Hepatocyte (in vitro differentiated cells): ENCODE results near the gene FUBP3. TPM values are rescaled to one million over a fixed set of nuclear protein-coding genes. Genes with fewer than 3 reads are reported as not detected.

Experiments used
- DNase-seq: peaks from one replicate; pipeline ENCODE4 v3.0.0-alpha.2; 2016; ENCODE audit warnings: low spot score
- H2AFZ ChIP-seq: fragments of 200-600 bp; sonication (generic); 2 replicates; pipeline ENCODE4 v1.6.0; 2016; ENCODE audit warnings: antibody characterized with exemption, mild to moderate bottlenecking
- H3K27ac ChIP-seq: fragments of 200-600 bp; sonication (generic); 2 replicates; pipeline ENCODE4 v1.5.1; 2016; ENCODE audit warnings: mild to moderate bottlenecking
- H3K27me3 ChIP-seq: fragments of 200-600 bp; sonication (generic); 2 replicates; pipeline ENCODE4 v1.6.1; 2016
- H3K36me3 ChIP-seq: fragments of 200-600 bp; sonication (generic); replicated peaks from 2 replicates; pipeline ENCODE4 v1.5.1; 2016; ENCODE audit warnings: low read depth; ENCODE audit not compliant: insufficient read depth
- H3K4me1 ChIP-seq: fragments of 200-600 bp; sonication (generic); 2 replicates; pipeline ENCODE4 v1.5.1; 2016; ENCODE audit warnings: mild to moderate bottlenecking, moderate library complexity; ENCODE audit not compliant: insufficient read depth
- H3K4me2 ChIP-seq: fragments of 200-600 bp; sonication (generic); 2 replicates; pipeline ENCODE4 v1.6.0; 2016
- H3K4me3 ChIP-seq: fragments of 200-600 bp; sonication (generic); 2 replicates; pipeline ENCODE4 v1.5.1; 2016; ENCODE audit warnings: mild to moderate bottlenecking
- H3K79me2 ChIP-seq: fragments of 200-600 bp; sonication (generic); 2 replicates; pipeline ENCODE4 v1.6.0; 2017; ENCODE audit warnings: mild to moderate bottlenecking
- H3K9me2 ChIP-seq: fragments of 200-600 bp; sonication (generic); replicated peaks from 2 replicates; pipeline ENCODE4 v1.6.0; 2017; ENCODE audit warnings: mild to moderate bottlenecking; ENCODE audit not compliant: insufficient read depth
- H3K9me3 ChIP-seq: fragments of 200-600 bp; sonication (generic); 2 replicates; pipeline ENCODE4 v1.5.1; 2016; ENCODE audit warnings: low read depth, mild to moderate bottlenecking
- H4K20me1 ChIP-seq: fragments of 200-600 bp; sonication (generic); 2 replicates; pipeline ENCODE4 v1.6.0; 2016; ENCODE audit warnings: mild to moderate bottlenecking; ENCODE audit not compliant: insufficient read depth, poor library complexity, severe bottlenecking
- CTCF ChIP-seq: fragments of 200-600 bp; sonication (generic); IDR thresholded peaks from 2 replicates; pipeline ENCODE4 v1.5.1; 2016; ENCODE audit warnings: antibody characterized with exemption, mild to moderate bottlenecking; ENCODE audit not compliant: poor library complexity
- EZH2 ChIP-seq: fragments of 200-600 bp; sonication (generic); IDR thresholded peaks from 2 replicates; pipeline ENCODE4 v1.6.1; 2016; ENCODE audit warnings: antibody characterized with exemption, mild to moderate bottlenecking, borderline replicate concordance
- EZH2phosphoT487 ChIP-seq: fragments of 200-600 bp; sonication (generic); IDR thresholded peaks from one replicate; pipeline ENCODE4 v1.6.1; 2018; ENCODE audit warnings: antibody characterized with exemption, mild to moderate bottlenecking, low read depth, moderate library complexity; ENCODE audit not compliant: unreplicated experiment, severe bottlenecking
- WGBS: methylation state at CpG from one replicate; pipeline ENCODE4 v1.1.6; 2016; ENCODE audit warnings: low lambda C conversion rate; ENCODE audit errors: missing lambda C conversion rate; 5-methylcytosine and 5-hydroxymethylcytosine counted together
- polyA plus RNA-seq: library from polyadenylated mRNA; unstranded; fragments of >200 nt; fragmentation: Nextera tagmentation; extraction: Ambion mirVana; gene quantifications from 2 replicates; pipeline ENCODE4 v1.2.1, GENCODE V29; 2016
- total RNA-seq: library from RNA; depleted of rRNA; stranded (reverse); fragments of >200 nt; gene quantifications from 2 replicates; pipeline ENCODE4 v1.2.3, GENCODE V29; 2014

FUBP3 gene
- total and polyA plus RNA-seq, 2 experiments from 2014 or later, result 55.1 to 56.1 TPM

DNA sequence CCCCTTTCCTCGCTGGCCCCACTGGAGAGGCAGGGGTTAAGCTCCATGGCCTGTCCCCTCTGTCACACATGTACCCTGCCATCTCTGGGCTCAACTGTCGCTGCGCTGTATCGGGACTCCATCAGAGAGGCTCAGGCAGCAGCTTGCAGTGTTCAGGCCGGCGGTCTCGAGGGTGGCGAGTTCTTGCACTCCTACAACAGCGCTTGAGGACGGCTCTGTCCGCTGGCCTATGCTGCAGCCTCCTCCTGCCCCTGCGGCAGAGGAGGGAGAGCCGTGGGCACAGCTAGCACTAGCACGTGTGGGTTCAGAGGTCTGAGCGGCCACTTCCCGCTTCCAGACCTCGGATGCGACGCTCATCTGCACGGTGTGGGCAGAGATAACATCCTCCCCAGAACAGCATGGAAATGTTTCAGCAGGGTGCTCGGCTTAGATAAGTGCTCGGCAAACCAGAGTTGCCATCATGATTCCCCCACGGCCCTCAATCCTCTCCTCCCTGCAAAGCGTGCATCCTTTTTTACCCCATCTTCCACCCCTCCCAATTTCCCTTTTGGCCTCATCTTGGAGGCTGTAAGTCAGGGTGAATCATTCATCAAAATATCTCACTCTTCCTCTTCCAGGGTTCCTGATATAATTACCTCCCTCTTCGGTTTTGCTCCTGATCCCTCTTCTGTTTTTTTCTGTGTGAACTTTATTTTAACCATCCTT is 41.9 kb upstream of the FUBP3 start:
- peaks cover 7% of the 10 kb centered on the region for H3K4me1 ChIP-seq
- peaks cover 19% of the 10 kb centered on the region for H3K27me3 ChIP-seq
- no peak overlapping the region for H3K4me3 ChIP-seq
- WGBS, result 50% methylated on average over 25 of the region's 25 CpGs
- H3K4me2 ChIP-seq, result no peak overlapping the region
- no peaks in the 10 kb centered on the region for H3K79me2 ChIP-seq
- no peak overlapping the region for H3K27ac ChIP-seq
- H3K9me2 ChIP-seq, result no peaks in the 10 kb centered on the region
- H4K20me1 ChIP-seq, result no peaks in the 10 kb centered on the region
- TF ChIP-seq EZH2phosphoT487, result no peak
- no peak for TF ChIP-seq CTCF
- TF ChIP-seq EZH2, result no peak
- H3K9me3 ChIP-seq, result no peaks in the 10 kb centered on the region
- H3K36me3 ChIP-seq, result no peaks in the 10 kb centered on the region
- DNase-seq, result no peak
- no peak overlapping the region for H2AFZ ChIP-seq

DNA sequence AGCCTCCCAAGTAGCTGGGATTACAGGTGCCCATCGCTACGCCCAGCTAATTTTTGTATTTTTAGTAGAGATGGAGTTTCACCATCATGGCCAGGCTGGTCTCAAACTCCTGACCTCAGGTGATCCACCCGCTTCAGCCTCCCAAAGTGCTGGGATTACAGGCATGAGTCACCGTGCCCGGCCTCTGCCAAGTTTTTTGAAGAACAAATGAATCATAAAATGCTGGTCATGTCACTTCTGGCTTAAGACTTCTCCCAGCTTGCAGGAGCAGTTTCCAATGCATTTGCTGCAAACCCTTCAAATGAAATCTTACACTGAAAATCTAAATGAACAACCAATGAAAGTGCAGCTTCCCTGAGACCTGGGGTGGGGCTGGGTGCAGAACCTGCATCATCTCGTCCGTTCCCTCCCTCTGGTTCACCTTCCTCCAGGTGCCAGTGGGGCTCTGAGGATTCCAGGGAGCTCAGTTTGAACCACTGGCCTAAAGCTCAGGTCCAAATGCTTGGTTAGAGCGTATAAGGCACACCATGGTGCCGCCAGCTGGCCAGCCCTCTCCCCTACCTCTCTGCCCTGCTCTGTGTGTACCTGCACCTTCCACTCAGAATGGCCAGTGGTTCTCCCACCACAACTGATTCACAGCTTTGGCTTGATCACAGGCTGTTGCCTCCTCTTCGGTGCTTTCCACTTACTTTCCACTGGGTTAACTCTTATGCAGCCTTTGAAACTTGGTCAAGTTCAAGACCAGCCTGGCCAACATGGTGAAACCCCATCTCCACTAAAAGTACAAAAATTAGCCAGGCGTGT is 39.8 kb upstream of the FUBP3 start:
- no peaks in the 10 kb centered on the region for H4K20me1 ChIP-seq
- no peaks in the 10 kb centered on the region for H3K9me3 ChIP-seq
- no peaks in the 10 kb centered on the region for H3K9me2 ChIP-seq
- peaks cover 7% of the 10 kb centered on the region for H3K4me1 ChIP-seq
- no peak for TF ChIP-seq EZH2
- TF ChIP-seq EZH2phosphoT487, result no peak
- TF ChIP-seq CTCF, result no peak
- WGBS, result 70% methylated on average over 11 of the region's 11 CpGs
- no peak for DNase-seq
- no peaks in the 10 kb centered on the region for H3K79me2 ChIP-seq
- H3K4me3 ChIP-seq, result no peak overlapping the region
- no peaks in the 10 kb centered on the region for H3K36me3 ChIP-seq
- no peak overlapping the region for H2AFZ ChIP-seq
- H3K27ac ChIP-seq, result no peak overlapping the region
- no peak overlapping the region for H3K4me2 ChIP-seq
- peaks cover 19% of the 10 kb centered on the region for H3K27me3 ChIP-seq

GRCh38 chr9:130541533-130541932 is 37.8 kb upstream of the FUBP3 start:
- H3K27ac ChIP-seq, result no peak overlapping the region
- 78% methylated on average over 2 of the region's 2 CpGs for WGBS
- H3K9me2 ChIP-seq, result no peaks in the 10 kb centered on the region
- TF ChIP-seq EZH2phosphoT487 (no peak), CTCF (no peak), EZH2 (no peak)
- no peak overlapping the region for H3K4me3 ChIP-seq
- no peak overlapping the region for H2AFZ ChIP-seq
- H3K27me3 ChIP-seq, result peaks cover 17% of the 10 kb centered on the region
- H3K79me2 ChIP-seq, result no peaks in the 10 kb centered on the region
- H3K4me1 ChIP-seq, result peaks cover 2% of the 10 kb centered on the region
- H3K4me2 ChIP-seq, result no peak overlapping the region
- no peaks in the 10 kb centered on the region for H3K36me3 ChIP-seq
- H4K20me1 ChIP-seq, result no peaks in the 10 kb centered on the region
- no peaks in the 10 kb centered on the region for H3K9me3 ChIP-seq
- DNase-seq, result no peak
